Measurements from ENCODE around the gene VWCE. TPM values are rescaled to one million over a fixed set of nuclear protein-coding genes. Genes with fewer than 3 reads are reported as not detected.

The VWCE gene
- total RNA-seq, 5 donors from 2014 or later (not counting 1 experiment from before 2014, with no cell fraction given), result 0.48 to 1.3 (median 0.60) TPM

DNA sequence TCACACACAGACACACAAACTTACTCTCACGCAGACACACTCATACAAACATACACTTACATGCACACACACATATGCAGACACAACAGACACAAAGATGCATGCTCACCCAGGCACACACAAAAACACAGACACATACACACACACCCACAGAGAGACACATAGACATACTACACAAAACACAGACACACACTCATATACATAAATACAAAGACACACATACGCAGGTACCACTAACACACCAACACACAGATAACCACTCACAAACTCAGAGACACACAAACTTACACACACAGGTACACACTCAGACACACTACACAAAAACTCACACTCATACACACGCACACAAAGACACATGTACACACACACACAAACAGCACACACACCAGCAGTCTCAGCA lies 22.4 kb downstream of the VWCE start:
- POLR2A ChIA-PET, result no interaction called here
- CTCF ChIA-PET, result no interaction called here
- peaks cover 0 to 2% of the 10 kb centered on the region in 2 donors for H3K27me3 Mint-ChIP-seq
- Histone ChIP-seq H3K27ac (ENCODE audit: low read length) (no peak overlapping the region), H3K36me3 (ENCODE audit: control insufficient read depth in 2 of 2, extremely low read depth in 1 of 2, insufficient read depth in 1 of 2, low read length in 1 of 2) (no peaks in the 10 kb centered on the region), H3K9me3 (no peaks in the 10 kb centered on the region), H3K4me1 (ENCODE audit: control insufficient read depth in 1 of 2, extremely low read depth in 1 of 2, insufficient read depth in 2 of 2, low read length in 2 of 2) (no peaks in the 10 kb centered on the region), H3K27me3 (replicated peaks in 1 of 2; ENCODE audit: control insufficient read depth in 2 of 2, extremely low read depth in 1 of 2, insufficient read depth in 2 of 2, low read length in 1 of 2) (peaks cover 0 to 15% of the 10 kb centered on the region in 2 experiments), H3K4me3 (ENCODE audit: control insufficient read depth in 1 of 2, extremely low read depth in 1 of 2, low read length in 1 of 2) (no peak overlapping the region)
- H3K36me3 Mint-ChIP-seq, result no peaks in the 10 kb centered on the region
- DNase-seq (no peak), ATAC-seq (replicated peaks in 1 of 4) (no peak)
- no peaks in the 10 kb centered on the region for H3K9me3 Mint-ChIP-seq
- no peak overlapping the region for H3K4me3 Mint-ChIP-seq
- H3K4me1 Mint-ChIP-seq, result no peaks in the 10 kb centered on the region
- 80% methylated on average over 3 of the region's 3 CpGs for WGBS (ENCODE audit: insufficient coverage)
- H3K27ac Mint-ChIP-seq, result no peak overlapping the region

DNA sequence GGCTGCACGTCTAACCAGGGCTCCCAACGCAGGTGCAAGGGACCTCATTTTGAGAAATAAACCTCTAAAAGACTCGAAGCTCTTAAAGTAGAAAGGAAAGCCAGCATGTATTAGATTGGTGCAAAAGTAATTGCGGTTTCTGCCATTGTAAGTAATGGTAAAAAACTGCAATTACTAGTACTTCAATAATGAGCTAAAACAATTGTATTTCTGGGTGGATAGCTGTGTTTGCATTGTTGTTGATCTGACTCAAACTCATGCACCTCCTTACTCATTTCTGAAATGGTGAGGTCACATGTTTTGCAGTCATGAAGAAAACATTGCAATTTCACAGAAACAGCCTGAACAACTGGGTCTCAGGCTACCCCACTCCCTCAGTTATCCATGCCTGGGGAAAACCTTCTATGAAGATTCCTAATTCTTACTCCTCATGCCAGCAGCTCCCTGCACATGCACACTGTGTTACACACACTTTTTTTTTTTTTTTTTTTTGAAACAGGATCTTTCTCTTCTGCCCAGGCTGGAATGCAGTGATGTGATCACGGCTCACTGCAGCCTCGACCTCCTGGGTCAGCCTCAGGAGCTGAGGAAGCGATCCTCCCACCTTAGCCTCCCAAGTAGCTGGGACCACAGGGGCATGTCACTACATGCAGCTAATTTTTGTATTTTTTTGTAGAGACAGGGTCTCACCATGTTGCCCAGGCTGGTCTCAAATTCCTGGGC lies 24.6 kb downstream of the VWCE start:
- CTCF ChIA-PET, result interaction anchor here in 1 of 2 donors (0.5 kb wide), 1 partner anchor 15 kb away, joined by 4 read pairs; no protein-coding TSS in a partner anchor
- Histone ChIP-seq H3K4me1 (ENCODE audit: control insufficient read depth in 1 of 2, extremely low read depth in 1 of 2, insufficient read depth in 2 of 2, low read length in 2 of 2) (no peaks in the 10 kb centered on the region), H3K4me3 (ENCODE audit: control insufficient read depth in 1 of 2, extremely low read depth in 1 of 2, low read length in 1 of 2) (no peak overlapping the region), H3K36me3 (ENCODE audit: control insufficient read depth in 2 of 2, extremely low read depth in 1 of 2, insufficient read depth in 1 of 2, low read length in 1 of 2) (no peaks in the 10 kb centered on the region), H3K27me3 (replicated peaks in 1 of 2; ENCODE audit: control insufficient read depth in 2 of 2, extremely low read depth in 1 of 2, insufficient read depth in 2 of 2, low read length in 1 of 2) (peaks cover 0 to 18% of the 10 kb centered on the region in 2 experiments), H3K9me3 (no peaks in the 10 kb centered on the region), H3K27ac (ENCODE audit: low read length) (no peak overlapping the region)
- Mint-ChIP-seq H3K36me3 (no peaks in the 10 kb centered on the region), H3K27me3 (peaks cover 0 to 2% of the 10 kb centered on the region in 2 donors), H3K4me1 (no peaks in the 10 kb centered on the region), H3K27ac (no peak overlapping the region), H3K9me3 (no peaks in the 10 kb centered on the region), H3K4me3 (no peak overlapping the region)
- no peak for DNase-seq
- POLR2A ChIA-PET, result no interaction called here
- ATAC-seq (replicated peaks in 1 of 4), result no peak
- 55% methylated on average over 3 of the region's 7 CpGs for WGBS (ENCODE audit: insufficient coverage)

DNA sequence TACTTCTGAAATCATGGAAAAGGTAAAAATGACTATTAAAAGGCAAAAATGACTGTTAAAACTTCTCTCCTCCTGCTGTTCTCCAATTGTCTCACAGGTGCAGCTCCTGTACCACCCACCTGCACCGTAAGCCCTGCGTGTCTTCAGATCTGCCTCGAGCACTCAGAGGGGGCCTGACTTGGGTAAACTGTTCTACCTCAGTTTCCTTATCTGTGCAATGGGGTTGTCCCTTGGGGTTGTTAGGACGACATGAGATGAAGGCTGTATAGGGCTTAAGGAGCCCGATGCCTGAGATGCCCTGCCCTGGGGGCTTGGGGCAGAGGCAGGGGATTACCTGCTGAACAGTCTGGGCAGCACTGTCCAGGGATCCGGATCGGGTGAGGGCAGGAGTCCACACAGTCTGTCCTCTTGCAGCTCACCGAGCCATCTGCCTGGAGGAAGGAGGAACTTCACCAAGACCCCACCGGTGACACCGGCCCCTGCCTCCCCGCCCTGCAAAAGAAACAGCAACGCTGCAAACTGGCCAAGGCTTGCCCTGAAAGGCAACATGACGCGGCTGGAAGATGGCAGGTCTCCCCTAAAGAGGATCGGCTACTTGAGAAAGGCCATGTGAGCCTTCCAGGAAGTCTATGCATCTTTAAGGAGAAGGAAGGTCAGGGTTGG lies 26.4 kb downstream of the VWCE start:
- Histone ChIP-seq H3K27me3 (replicated peaks in 1 of 2; ENCODE audit: control insufficient read depth in 2 of 2, extremely low read depth in 1 of 2, insufficient read depth in 2 of 2, low read length in 1 of 2) (peaks cover 0 to 14% of the 10 kb centered on the region in 2 experiments), H3K36me3 (ENCODE audit: control insufficient read depth in 2 of 2, extremely low read depth in 1 of 2, insufficient read depth in 1 of 2, low read length in 1 of 2) (no peaks in the 10 kb centered on the region), H3K4me1 (ENCODE audit: control insufficient read depth in 1 of 2, extremely low read depth in 1 of 2, insufficient read depth in 2 of 2, low read length in 2 of 2) (no peaks in the 10 kb centered on the region), H3K4me3 (ENCODE audit: control insufficient read depth in 1 of 2, extremely low read depth in 1 of 2, low read length in 1 of 2) (no peak overlapping the region), H3K27ac (ENCODE audit: low read length) (no peak overlapping the region), H3K9me3 (no peaks in the 10 kb centered on the region)
- DNase-seq (no peak), ATAC-seq (replicated peaks in 1 of 4) (no peak)
- H3K4me3 Mint-ChIP-seq, result no peak overlapping the region
- CTCF ChIA-PET, result no interaction called here
- POLR2A ChIA-PET, result no interaction called here
- H3K4me1 Mint-ChIP-seq, result no peaks in the 10 kb centered on the region
- no peaks in the 10 kb centered on the region for H3K9me3 Mint-ChIP-seq
- WGBS (ENCODE audit: insufficient coverage), result 93% methylated on average over 10 of the region's 15 CpGs
- H3K36me3 Mint-ChIP-seq, result no peaks in the 10 kb centered on the region
- H3K27me3 Mint-ChIP-seq, result no peaks in the 10 kb centered on the region
- no peak overlapping the region for H3K27ac Mint-ChIP-seq

DNA sequence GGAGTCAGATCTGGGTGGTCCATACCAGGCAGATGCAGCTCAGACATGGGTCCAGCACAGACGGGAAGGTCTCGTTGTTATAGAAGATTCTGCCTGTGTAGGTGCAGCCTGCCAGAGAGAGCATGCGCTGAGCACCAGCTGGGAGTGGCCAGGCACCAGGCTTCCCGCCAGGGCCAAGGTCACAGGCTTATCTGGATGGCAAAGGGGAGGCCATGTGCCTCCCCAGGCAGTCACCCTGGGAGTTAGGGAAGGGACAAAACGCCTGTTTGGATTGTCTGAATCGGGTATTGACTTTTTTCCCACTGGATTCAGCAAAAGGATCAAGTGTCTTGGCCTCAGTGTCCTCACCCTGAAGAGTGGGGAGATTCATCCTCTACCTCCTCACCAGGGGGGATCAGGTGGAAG lies 27.7 kb downstream of the VWCE start:
- POLR2A ChIA-PET, result no interaction called here
- no peak overlapping the region for H3K4me3 ChIP-seq (ENCODE audit: control insufficient read depth in 1 of 2, extremely low read depth in 1 of 2, low read length in 1 of 2)
- H3K27ac Mint-ChIP-seq, result no peak overlapping the region
- H3K9me3 ChIP-seq, result no peaks in the 10 kb centered on the region
- H3K4me1 ChIP-seq (ENCODE audit: control insufficient read depth in 1 of 2, extremely low read depth in 1 of 2, insufficient read depth in 2 of 2, low read length in 2 of 2), result no peaks in the 10 kb centered on the region
- no peaks in the 10 kb centered on the region for H3K9me3 Mint-ChIP-seq
- H3K27ac ChIP-seq (ENCODE audit: low read length), result no peak overlapping the region
- 82% methylated on average over 6 of the region's 6 CpGs for WGBS (ENCODE audit: insufficient coverage)
- ATAC-seq (replicated peaks in 1 of 4) (no peak), DNase-seq (no peak)
- CTCF ChIA-PET, result no interaction called here
- no peaks in the 10 kb centered on the region for H3K36me3 Mint-ChIP-seq
- H3K4me3 Mint-ChIP-seq, result no peak overlapping the region
- H3K4me1 Mint-ChIP-seq, result no peaks in the 10 kb centered on the region
- H3K36me3 ChIP-seq (ENCODE audit: control insufficient read depth in 2 of 2, extremely low read depth in 1 of 2, insufficient read depth in 1 of 2, low read length in 1 of 2), result no peaks in the 10 kb centered on the region
- H3K27me3 ChIP-seq (replicated peaks in 1 of 2; ENCODE audit: control insufficient read depth in 2 of 2, extremely low read depth in 1 of 2, insufficient read depth in 2 of 2, low read length in 1 of 2), result peaks cover 0 to 5% of the 10 kb centered on the region in 2 experiments
- H3K27me3 Mint-ChIP-seq, result no peaks in the 10 kb centered on the region

- Histone ChIP-seq H3K27ac (ENCODE audit: low read length) (no peak overlapping the region), H3K4me1 (ENCODE audit: control insufficient read depth in 1 of 2, extremely low read depth in 1 of 2, insufficient read depth in 2 of 2, low read length in 2 of 2) (no peaks in the 10 kb centered on the region), H3K36me3 (ENCODE audit: control insufficient read depth in 2 of 2, extremely low read depth in 1 of 2, insufficient read depth in 1 of 2, low read length in 1 of 2) (no peaks in the 10 kb centered on the region), H3K9me3 (no peaks in the 10 kb centered on the region), H3K4me3 (ENCODE audit: control insufficient read depth in 1 of 2, extremely low read depth in 1 of 2, low read length in 1 of 2) (no peak overlapping the region), H3K27me3 (replicated peaks in 1 of 2; ENCODE audit: control insufficient read depth in 2 of 2, extremely low read depth in 1 of 2, insufficient read depth in 2 of 2, low read length in 1 of 2) (peaks cover 0 to 5% of the 10 kb centered on the region in 2 experiments)
- ChIA-PET CTCF (interaction anchor here in 1 of 2 donors (0.7 kb wide), 1 partner anchor 473 kb away, joined by 3 read pairs; no protein-coding TSS in a partner anchor), POLR2A (interaction anchor here in 1 of 2 donors (0.6 kb wide), 1 partner anchor 12 kb away, joined by 3 read pairs; no protein-coding TSS in a partner anchor)
- Mint-ChIP-seq H3K4me1 (no peaks in the 10 kb centered on the region), H3K9me3 (no peaks in the 10 kb centered on the region), H3K4me3 (no peak overlapping the region), H3K27ac (no peak overlapping the region), H3K36me3 (no peaks in the 10 kb centered on the region), H3K27me3 (no peaks in the 10 kb centered on the region)
- no peak for DNase-seq
- no peak for ATAC-seq (replicated peaks in 1 of 4)
- 67% methylated on average over 1 of the region's 4 CpGs for WGBS (ENCODE audit: insufficient coverage)
Measured at GRCh38 chr11:61266602-61267001, 28.5 kb downstream of the VWCE start.

GRCh38 chr11:61265357-61265756 lies 29.8 kb downstream of the VWCE start:
- CTCF ChIA-PET, result no interaction called here
- no peak for DNase-seq

More at GRCh38 chr11:61265357-61265756, 29.8 kb downstream of the VWCE start:
- no peaks in the 10 kb centered on the region for H3K36me3 Mint-ChIP-seq
- Histone ChIP-seq H3K9me3 (no peaks in the 10 kb centered on the region), H3K27me3 (replicated peaks in 1 of 2; ENCODE audit: control insufficient read depth in 2 of 2, extremely low read depth in 1 of 2, insufficient read depth in 2 of 2, low read length in 1 of 2) (peaks cover 0 to 5% of the 10 kb centered on the region in 2 experiments), H3K4me1 (ENCODE audit: control insufficient read depth in 1 of 2, extremely low read depth in 1 of 2, insufficient read depth in 2 of 2, low read length in 2 of 2) (no peaks in the 10 kb centered on the region), H3K36me3 (ENCODE audit: control insufficient read depth in 2 of 2, extremely low read depth in 1 of 2, insufficient read depth in 1 of 2, low read length in 1 of 2) (no peaks in the 10 kb centered on the region), H3K27ac (ENCODE audit: low read length) (no peak overlapping the region), H3K4me3 (ENCODE audit: control insufficient read depth in 1 of 2, extremely low read depth in 1 of 2, low read length in 1 of 2) (no peak overlapping the region)
- no peak overlapping the region for H3K27ac Mint-ChIP-seq
- no peaks in the 10 kb centered on the region for H3K27me3 Mint-ChIP-seq
- no peak overlapping the region for H3K4me3 Mint-ChIP-seq
- POLR2A ChIA-PET, result no interaction called here
- no peaks in the 10 kb centered on the region for H3K4me1 Mint-ChIP-seq
- H3K9me3 Mint-ChIP-seq, result no peaks in the 10 kb centered on the region
- WGBS (ENCODE audit: insufficient coverage), result 94% methylated on average over 11 of the region's 14 CpGs
- no peak for ATAC-seq (replicated peaks in 1 of 4)
